Kidney epithelial cell (primary cell): Measurements from ENCODE around the gene CADM3. TPM values are rescaled to one million over a fixed set of nuclear protein-coding genes. Genes with fewer than 3 reads are reported as not detected.

ENCODE experiments used
- DNase-seq: peaks from one replicate; pipeline ENCODE4 v3.0.0-alpha.2; 2010; ENCODE audit warnings: low read depth
- H3K27me3 ChIP-seq: 2 replicates; pipeline ENCODE4 v1.6.0; 2011; ENCODE audit warnings: low read length; ENCODE audit not compliant: control insufficient read depth, insufficient read depth
- H3K36me3 ChIP-seq: 2 replicates; pipeline ENCODE4 v1.5.1; 2011; ENCODE audit warnings: low read length; ENCODE audit not compliant: control insufficient read depth, insufficient read depth
- H3K4me3 ChIP-seq: 2 replicates; pipeline ENCODE4 v1.5.1; 2011; ENCODE audit warnings: low read depth, mild to moderate bottlenecking, control low read depth, low read length
- total RNA-seq: library from RNA; depleted of rRNA; stranded (reverse); fragments of >200 nt; gene quantifications from 2 replicates; pipeline ENCODE4 v1.2.3, GENCODE V29; 2015
- TF ChIP-seq, protein P1 (sequence below): IDR thresholded peaks from 2 replicates; pipeline ENCODE4 v1.5.1; 2011; ENCODE audit warnings: mild to moderate bottlenecking, moderate library complexity, low read length, control low read depth, inconsistent platforms; ENCODE audit not compliant: insufficient read depth, poor library complexity, severe bottlenecking

The CADM3 gene
- 0.04 TPM in 1 of 2 replicates, not detected in the other for total RNA-seq

DNA sequence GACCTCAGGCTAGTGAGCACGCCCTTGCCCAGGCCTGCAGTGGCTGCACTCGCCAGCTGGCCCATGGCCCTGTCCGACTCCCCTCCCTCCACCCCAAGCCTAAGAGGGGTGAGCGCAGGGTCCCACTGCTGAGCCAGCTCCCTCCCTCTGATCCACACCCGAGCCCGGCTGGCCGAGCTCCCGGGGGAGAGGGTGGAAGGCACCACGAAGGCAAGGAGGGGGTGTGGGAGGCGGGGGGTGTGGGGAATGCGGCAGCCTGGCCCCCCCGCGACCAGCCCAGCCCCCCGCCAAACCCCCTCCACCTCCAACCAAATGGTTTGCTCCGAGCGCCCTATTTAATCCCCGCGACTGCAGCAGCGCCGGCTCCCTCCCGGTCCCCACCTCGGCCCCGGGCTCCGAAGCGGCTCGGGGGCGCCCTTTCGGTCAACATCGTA lies at the start of gene CADM3:
CADM3 (plus strand) TSS at position 362 of the 434 bp plus-strand sequence. CDS start 151 bp downstream, outside the sequence.
- no peak for DNase-seq
- H3K36me3 ChIP-seq, result no peaks in the 10 kb centered on the region
- H3K4me3 ChIP-seq, result no peak within 1 kb of the TSS
- TF ChIP-seq, protein P1, sequence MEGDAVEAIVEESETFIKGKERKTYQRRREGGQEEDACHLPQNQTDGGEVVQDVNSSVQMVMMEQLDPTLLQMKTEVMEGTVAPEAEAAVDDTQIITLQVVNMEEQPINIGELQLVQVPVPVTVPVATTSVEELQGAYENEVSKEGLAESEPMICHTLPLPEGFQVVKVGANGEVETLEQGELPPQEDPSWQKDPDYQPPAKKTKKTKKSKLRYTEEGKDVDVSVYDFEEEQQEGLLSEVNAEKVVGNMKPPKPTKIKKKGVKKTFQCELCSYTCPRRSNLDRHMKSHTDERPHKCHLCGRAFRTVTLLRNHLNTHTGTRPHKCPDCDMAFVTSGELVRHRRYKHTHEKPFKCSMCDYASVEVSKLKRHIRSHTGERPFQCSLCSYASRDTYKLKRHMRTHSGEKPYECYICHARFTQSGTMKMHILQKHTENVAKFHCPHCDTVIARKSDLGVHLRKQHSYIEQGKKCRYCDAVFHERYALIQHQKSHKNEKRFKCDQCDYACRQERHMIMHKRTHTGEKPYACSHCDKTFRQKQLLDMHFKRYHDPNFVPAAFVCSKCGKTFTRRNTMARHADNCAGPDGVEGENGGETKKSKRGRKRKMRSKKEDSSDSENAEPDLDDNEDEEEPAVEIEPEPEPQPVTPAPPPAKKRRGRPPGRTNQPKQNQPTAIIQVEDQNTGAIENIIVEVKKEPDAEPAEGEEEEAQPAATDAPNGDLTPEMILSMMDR, result no peak
- H3K27me3 ChIP-seq, result peaks cover 32% of the 10 kb centered on the region

- no peak for DNase-seq
- TF ChIP-seq, protein P1, result no peak
- Histone ChIP-seq H3K27me3 (no peaks in the 10 kb centered on the region), H3K4me3 (no peak overlapping the region), H3K36me3 (no peaks in the 10 kb centered on the region)
Observed at GRCh38 chr1:159122005-159122621, 49.3 kb upstream of the CADM3 start.

- TF ChIP-seq, protein P1, result no peak
- no peak overlapping the region for H3K4me3 ChIP-seq
- H3K27me3 ChIP-seq, result no peaks in the 10 kb centered on the region
- H3K36me3 ChIP-seq, result no peaks in the 10 kb centered on the region
- no peak for DNase-seq
Observed at GRCh38 chr1:159123587-159123986, 47.8 kb upstream of the CADM3 start.

DNA sequence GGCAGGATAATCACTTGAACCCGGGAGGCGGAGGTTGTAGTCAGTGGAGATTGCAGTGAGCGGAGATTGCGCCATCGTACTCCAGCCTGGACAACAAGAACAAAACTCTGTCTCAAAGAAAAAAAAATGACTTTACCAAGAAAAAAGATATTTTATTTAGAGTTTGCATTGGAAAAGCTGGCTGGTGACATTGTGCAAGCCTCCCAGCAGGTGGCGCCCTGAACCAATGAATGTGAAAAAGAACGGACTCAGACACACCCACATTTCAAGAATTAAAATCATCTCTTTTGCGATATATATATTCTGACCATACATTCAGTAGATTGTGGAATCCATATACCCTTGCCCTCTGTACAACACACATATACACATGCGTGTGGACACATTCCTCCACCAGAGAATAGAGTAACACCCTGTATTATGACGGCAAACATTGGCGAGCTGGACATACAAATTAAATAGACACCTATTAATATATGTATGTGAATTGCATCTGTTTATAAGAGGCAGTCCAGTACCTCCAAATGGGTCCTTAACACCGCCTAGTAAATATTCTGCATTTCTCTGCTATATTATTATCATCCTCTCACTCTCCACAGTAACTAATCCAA lies 39.0 kb upstream of the CADM3 start:
- Histone ChIP-seq H3K36me3 (no peaks in the 10 kb centered on the region), H3K27me3 (no peaks in the 10 kb centered on the region), H3K4me3 (no peak overlapping the region)
- no peak for DNase-seq
- TF ChIP-seq, protein P1, result peak; percentile 94

GRCh38 chr1:159140474-159140873 lies 30.9 kb upstream of the CADM3 start:
- TF ChIP-seq, protein P1, result no peak
- Histone ChIP-seq H3K27me3 (peaks cover 2% of the 10 kb centered on the region), H3K36me3 (no peaks in the 10 kb centered on the region), H3K4me3 (no peak overlapping the region)
- DNase-seq, result no peak
